Measurements from ENCODE around the gene PATL1.

PATL1 gene

DNA sequence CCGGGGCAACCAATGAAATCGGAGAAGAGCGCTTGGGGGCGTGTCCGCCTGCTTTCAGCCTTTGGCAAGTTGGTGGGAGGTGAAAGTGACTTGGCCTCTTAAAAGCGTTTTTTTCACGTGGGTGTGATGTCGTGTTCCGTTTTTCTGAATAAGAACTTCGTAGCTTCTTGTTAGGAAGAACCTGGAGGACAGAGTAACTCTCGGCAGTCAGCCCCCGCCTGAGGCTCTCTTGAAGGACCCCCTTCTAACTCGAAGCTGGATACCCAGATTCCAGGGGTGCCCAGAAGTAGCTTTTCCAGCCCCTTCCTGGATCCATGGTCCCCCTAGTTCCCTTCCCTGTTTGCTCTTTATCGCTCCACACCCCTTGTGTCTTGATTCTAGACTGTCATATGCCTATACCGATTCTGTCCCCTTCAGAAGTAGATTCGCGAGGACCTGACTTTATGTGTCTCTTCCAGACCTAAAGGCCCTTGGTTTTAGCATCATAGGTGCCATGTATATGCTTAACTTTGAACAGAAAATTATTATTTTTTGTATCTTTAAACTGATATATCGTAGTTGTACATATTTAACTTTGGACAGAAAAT lies 52.3 kb downstream of the PATL1 start:
- TF ChIP-seq, protein P1, sequence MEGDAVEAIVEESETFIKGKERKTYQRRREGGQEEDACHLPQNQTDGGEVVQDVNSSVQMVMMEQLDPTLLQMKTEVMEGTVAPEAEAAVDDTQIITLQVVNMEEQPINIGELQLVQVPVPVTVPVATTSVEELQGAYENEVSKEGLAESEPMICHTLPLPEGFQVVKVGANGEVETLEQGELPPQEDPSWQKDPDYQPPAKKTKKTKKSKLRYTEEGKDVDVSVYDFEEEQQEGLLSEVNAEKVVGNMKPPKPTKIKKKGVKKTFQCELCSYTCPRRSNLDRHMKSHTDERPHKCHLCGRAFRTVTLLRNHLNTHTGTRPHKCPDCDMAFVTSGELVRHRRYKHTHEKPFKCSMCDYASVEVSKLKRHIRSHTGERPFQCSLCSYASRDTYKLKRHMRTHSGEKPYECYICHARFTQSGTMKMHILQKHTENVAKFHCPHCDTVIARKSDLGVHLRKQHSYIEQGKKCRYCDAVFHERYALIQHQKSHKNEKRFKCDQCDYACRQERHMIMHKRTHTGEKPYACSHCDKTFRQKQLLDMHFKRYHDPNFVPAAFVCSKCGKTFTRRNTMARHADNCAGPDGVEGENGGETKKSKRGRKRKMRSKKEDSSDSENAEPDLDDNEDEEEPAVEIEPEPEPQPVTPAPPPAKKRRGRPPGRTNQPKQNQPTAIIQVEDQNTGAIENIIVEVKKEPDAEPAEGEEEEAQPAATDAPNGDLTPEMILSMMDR (IDR thresholded peaks at IDR 0.05; ENCODE audit: control insufficient read depth, insufficient read depth, low read depth, low read length, missing control alignments): no peak
- no peak for DNase-seq (ENCODE audit: low read depth)
- peak overlapping the region; percentile 38 for H3K4me3 ChIP-seq (ENCODE audit: control insufficient read depth, low read depth, low read length)

GRCh38 chr11:59615637-59616395 lies 53.0 kb downstream of the PATL1 start, which contains the start of gene OSBP:
Gene OSBP (minus strand): TSS chr11:59615774. CDS start chr11:59615664, 110 bp downstream.
- TF ChIP-seq, protein P1 (IDR thresholded peaks at IDR 0.05; ENCODE audit: control insufficient read depth, insufficient read depth, low read depth, low read length, missing control alignments): no peak
- H3K4me3 ChIP-seq (ENCODE audit: control insufficient read depth, low read depth, low read length): peak within 1 kb of the TSS; percentile 82
- DNase-seq (ENCODE audit: low read depth): peak; percentile 100

- peak overlapping the region; percentile 82 for H3K4me3 ChIP-seq (ENCODE audit: control insufficient read depth, low read depth, low read length)
- no peak for DNase-seq (ENCODE audit: low read depth)
- TF ChIP-seq, protein P1 (IDR thresholded peaks at IDR 0.05; ENCODE audit: control insufficient read depth, insufficient read depth, low read depth, low read length, missing control alignments): no peak
These were observed 53.7 kb downstream of the PATL1 start for GRCh38 chr11:59615120-59615636.

GRCh38 chr11:59614277-59615119 lies 54.3 kb downstream of the PATL1 start:
- TF ChIP-seq, protein P1 (IDR thresholded peaks at IDR 0.05; ENCODE audit: control insufficient read depth, insufficient read depth, low read depth, low read length, missing control alignments): no peak
- peak overlapping the region; percentile 82 for H3K4me3 ChIP-seq (ENCODE audit: control insufficient read depth, low read depth, low read length)
- DNase-seq (ENCODE audit: low read depth): no peak

DNA sequence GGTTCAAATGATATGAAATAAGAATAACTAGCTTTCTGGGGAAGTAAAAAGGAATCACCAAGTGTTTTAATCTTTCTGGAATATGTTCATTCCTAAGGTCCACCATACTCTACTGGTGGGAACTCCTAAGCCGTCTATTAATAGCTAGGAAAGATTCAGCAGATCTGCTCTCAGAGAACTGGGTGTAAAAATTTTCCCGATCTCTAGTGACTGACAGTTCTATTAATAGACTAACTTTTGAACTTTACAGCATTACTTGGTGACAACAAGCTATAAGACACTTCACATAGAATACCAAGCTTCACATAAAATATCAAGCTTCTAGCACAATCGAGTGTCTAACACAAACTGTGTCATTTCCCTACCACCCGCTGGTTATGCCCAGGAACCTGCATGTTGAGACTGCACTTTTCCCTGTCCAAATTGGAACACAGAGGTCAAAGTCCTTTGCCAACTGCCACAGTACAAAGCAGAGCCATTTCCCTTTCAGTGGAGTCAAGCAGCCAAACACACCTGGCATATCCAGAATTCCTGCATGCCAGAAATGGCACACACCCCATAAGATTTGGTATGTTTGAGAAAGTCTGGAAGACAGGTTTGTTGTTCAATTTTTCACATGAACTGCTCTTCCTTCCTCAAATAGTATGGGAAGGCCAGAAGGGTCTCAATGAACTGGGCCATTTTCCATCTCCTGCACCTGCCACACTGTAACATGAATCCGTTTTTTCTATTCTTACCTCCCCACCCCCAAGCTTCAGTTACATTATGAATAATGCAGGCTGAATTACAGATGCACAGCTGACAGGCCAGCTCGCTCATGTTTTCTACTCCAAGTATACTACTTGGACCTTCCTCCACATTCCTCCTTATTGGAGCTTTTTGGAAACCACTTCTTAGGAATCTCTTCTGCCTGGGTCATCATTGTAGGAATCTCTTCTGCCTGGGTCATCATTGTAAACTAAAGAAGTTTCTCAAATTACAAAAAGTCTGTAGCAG lies 57.0 kb downstream of the PATL1 start:
- DNase-seq (ENCODE audit: low read depth): no peak
- no peak overlapping the region for H3K4me3 ChIP-seq (ENCODE audit: control insufficient read depth, low read depth, low read length)
- TF ChIP-seq, protein P1 (IDR thresholded peaks at IDR 0.05; ENCODE audit: control insufficient read depth, insufficient read depth, low read depth, low read length, missing control alignments): no peak
